Vagina (tissue), 2 donors: ENCODE results near the gene KCNG2. TPM values are rescaled to one million over a fixed set of nuclear protein-coding genes. Genes with fewer than 3 reads are reported as not detected.

ENCODE experiments used
- DNase-seq, 2 donors: peaks; one replicate each; pipeline ENCODE4 v3.0.0-alpha.2; 2017; ENCODE audit errors: extremely low spot score in 2 of 2
- H3K27ac ChIP-seq: fragments of 200-600 bp; sonication (generic); one replicate; pipeline ENCODE4 v1.5.1; 2019
- H3K27me3 ChIP-seq: fragments of 200-600 bp; sonication (generic); one replicate; pipeline ENCODE4 v1.5.1; 2019
- H3K36me3 ChIP-seq, 2 donors: fragments of 200-600 bp; sonication (generic); one replicate each; pipeline ENCODE4 v1.5.1; 2017 to 2019
- H3K4me1 ChIP-seq: fragments of 200-600 bp; sonication (generic); one replicate; pipeline ENCODE4 v1.5.1; 2019
- H3K4me3 ChIP-seq, 2 donors: fragments of 200-600 bp; sonication (generic); 1 replicate in 1 of 2; 2 replicates in 1 of 2; pipeline ENCODE4 v1.5.1; 2016 to 2019
- H3K9me3 ChIP-seq: fragments of 200-600 bp; sonication (generic); one replicate; pipeline ENCODE4 v1.5.1; 2019
- CTCF ChIP-seq, 3 experiments: fragments of 450-650 bp in 2 of 3; fragments of 200-600 bp in 1 of 3; sonication (generic) in 1 of 3; IDR thresholded peaks; one replicate each; pipeline ENCODE4 v1.5.1; 2017 to 2019; ENCODE audit warnings: antibody characterized with exemption in 3 of 3, mild to moderate bottlenecking in 2 of 3, moderate library complexity in 2 of 3
- POLR2A ChIP-seq, 2 donors: fragments of 450-650 bp; IDR thresholded peaks; one replicate each; pipeline ENCODE4 v1.6.1; 2017; ENCODE audit warnings: antibody characterized with exemption in 2 of 2, mild to moderate bottlenecking in 2 of 2, moderate library complexity in 2 of 2
- POLR2AphosphoS5 ChIP-seq, 2 donors: sonication (generic); formaldehyde crosslinking; IDR thresholded peaks; one replicate each; pipeline ENCODE4 v1.9.0; 2017; ENCODE audit warnings: antibody characterized with exemption in 2 of 2, mild to moderate bottlenecking in 2 of 2, low read depth in 1 of 2; ENCODE audit not compliant: insufficient read depth in 1 of 2
- intact Hi-C: fragments of 100-400 bp; cut with DNase I; formaldehyde crosslinking; loops from one replicate; pipeline ENCODE4 v1.15.1; 2023
- total RNA-seq: library from RNA; depleted of rRNA; stranded (reverse); fragments of >200 nt; gene quantifications from one replicate; pipeline ENCODE4 v1.2.3, GENCODE V29; 2016

Gene KCNG2
- total RNA-seq, 1 donor from 2014 or later, result not detected

- intact Hi-C loops, result no loop called here
- Histone ChIP-seq H3K4me1 (no peaks in the 10 kb centered on the region), H3K27ac (no peak overlapping the region), H3K4me3 (no peak overlapping the region), H3K27me3 (no peaks in the 10 kb centered on the region), H3K36me3 (no peaks in the 10 kb centered on the region), H3K9me3 (no peaks in the 10 kb centered on the region)
- TF ChIP-seq POLR2AphosphoS5 (IDR thresholded peaks at IDR 0.05; ENCODE audit: insufficient read depth in 1 of 2, low read depth in 1 of 2), result no peak
- no peak for TF ChIP-seq POLR2A (IDR thresholded peaks at IDR 0.05)
- TF ChIP-seq CTCF (IDR thresholded peaks at IDR 0.05), result no peak
- DNase-seq, result peak in 1 of 2 donors; percentile 93
Observed at GRCh38 chr18:79818036-79818435, 20.3 kb downstream of the KCNG2 start.

GRCh38 chr18:79818631-79819030 lies 20.9 kb downstream of the KCNG2 start:
- Histone ChIP-seq H3K9me3 (no peaks in the 10 kb centered on the region), H3K4me1 (no peaks in the 10 kb centered on the region), H3K27ac (no peak overlapping the region), H3K4me3 (no peak overlapping the region), H3K36me3 (no peaks in the 10 kb centered on the region), H3K27me3 (no peaks in the 10 kb centered on the region)
- intact Hi-C loops, result no loop called here
- no peak for TF ChIP-seq CTCF (IDR thresholded peaks at IDR 0.05)
- no peak for TF ChIP-seq POLR2AphosphoS5 (IDR thresholded peaks at IDR 0.05; ENCODE audit: insufficient read depth in 1 of 2, low read depth in 1 of 2)
- TF ChIP-seq POLR2A (IDR thresholded peaks at IDR 0.05), result no peak
- peak in 1 of 2 donors; percentile 61 for DNase-seq

GRCh38 chr18:79819064-79819967 lies 21.6 kb downstream of the KCNG2 start:
- Histone ChIP-seq H3K27ac (no peak overlapping the region), H3K4me3 (no peak overlapping the region), H3K4me1 (no peaks in the 10 kb centered on the region), H3K27me3 (no peaks in the 10 kb centered on the region), H3K36me3 (no peaks in the 10 kb centered on the region), H3K9me3 (no peaks in the 10 kb centered on the region)
- peak; percentile 70 to 77 for DNase-seq
- intact Hi-C loops, result no loop called here
- no peak for TF ChIP-seq POLR2A (IDR thresholded peaks at IDR 0.05)
- no peak for TF ChIP-seq POLR2AphosphoS5 (IDR thresholded peaks at IDR 0.05; ENCODE audit: insufficient read depth in 1 of 2, low read depth in 1 of 2)
- no peak for TF ChIP-seq CTCF (IDR thresholded peaks at IDR 0.05)

GRCh38 chr18:79819968-79820351 lies 22.2 kb downstream of the KCNG2 start:
- no peak overlapping the region for H3K27ac ChIP-seq
- intact Hi-C loops, result no loop called here
- DNase-seq, result peak; percentile 64 to 79
- no peaks in the 10 kb centered on the region for H3K36me3 ChIP-seq
- H3K4me1 ChIP-seq, result no peaks in the 10 kb centered on the region
- no peak overlapping the region for H3K4me3 ChIP-seq
- TF ChIP-seq POLR2AphosphoS5 (IDR thresholded peaks at IDR 0.05; ENCODE audit: insufficient read depth in 1 of 2, low read depth in 1 of 2) (no peak), POLR2A (IDR thresholded peaks at IDR 0.05) (no peak), CTCF (IDR thresholded peaks at IDR 0.05) (no peak)
- no peaks in the 10 kb centered on the region for H3K27me3 ChIP-seq
- no peaks in the 10 kb centered on the region for H3K9me3 ChIP-seq

- no peak for TF ChIP-seq CTCF (IDR thresholded peaks at IDR 0.05)
- TF ChIP-seq POLR2A (IDR thresholded peaks at IDR 0.05), result no peak
- no peak for TF ChIP-seq POLR2AphosphoS5 (IDR thresholded peaks at IDR 0.05; ENCODE audit: insufficient read depth in 1 of 2, low read depth in 1 of 2)
- intact Hi-C loops, result no loop called here
- DNase-seq, result peak in 1 of 2 donors; percentile 72
Observed at GRCh38 chr18:79823120-79823519, 25.4 kb downstream of the KCNG2 start.

More at GRCh38 chr18:79823120-79823519, 25.4 kb downstream of the KCNG2 start:
- Histone ChIP-seq H3K4me3 (no peak overlapping the region), H3K36me3 (no peaks in the 10 kb centered on the region), H3K27me3 (no peaks in the 10 kb centered on the region), H3K4me1 (no peaks in the 10 kb centered on the region), H3K9me3 (no peaks in the 10 kb centered on the region), H3K27ac (no peak overlapping the region)
